Activated B cell treated with CpG ODN at 0.5 μM for 24 hours (primary cell): ENCODE data around the gene MRPL54. TPM values are rescaled to one million over a fixed set of nuclear protein-coding genes. Genes with fewer than 3 reads are reported as not detected.

ENCODE experiments used
- ATAC-seq: fragments of 200-7000 bp; cut with Tn5 transposase; one replicate; pipeline ENCODE4 v1.10.0; 2021; ENCODE audit warnings: low read depth, mild to moderate bottlenecking, moderate library complexity
- CTCF ChIA-PET: fragments of 350-600 bp; sonication (Branson Sonifier 250); formaldehyde crosslinking; loops from one replicate; lab custom pipeline; 2021; ENCODE audit warnings: antibody characterized with exemption; lab: Charles Lee
- POLR2A ChIA-PET: fragments of 350-600 bp; sonication (Branson Sonifier 250); formaldehyde crosslinking; loops from one replicate; lab custom pipeline; 2021; ENCODE audit warnings: antibody characterized with exemption; lab: Charles Lee
- DNase-seq: peaks from one replicate; pipeline ENCODE4 v3.0.0; 2022
- H3K27ac Mint-ChIP-seq: one replicate; pipeline ENCODE4 v1.8.0; 2020; ENCODE audit warnings: mixed read lengths
- H3K27me3 Mint-ChIP-seq: one replicate; pipeline ENCODE4 v1.8.0; 2021; ENCODE audit warnings: mixed read lengths
- H3K36me3 Mint-ChIP-seq: one replicate; pipeline ENCODE4 v1.8.0; 2021; ENCODE audit warnings: low read depth, mixed read lengths
- H3K4me1 Mint-ChIP-seq: one replicate; pipeline ENCODE4 v1.8.0; 2021; ENCODE audit warnings: mixed read lengths
- H3K4me3 Mint-ChIP-seq: one replicate; pipeline ENCODE4 v1.8.0; 2020; ENCODE audit warnings: mild to moderate bottlenecking, mixed read lengths
- H3K9me3 Mint-ChIP-seq: one replicate; pipeline ENCODE4 v1.8.0; 2020; ENCODE audit warnings: mixed read lengths
- CTCF ChIP-seq: fragments of 200-600 bp; IDR thresholded peaks from one replicate; pipeline ENCODE4 v1.8.0; 2022; ENCODE audit warnings: antibody characterized with exemption, mild to moderate bottlenecking
- intact Hi-C: fragments of 100-400 bp; cut with micrococcal nuclease; formaldehyde crosslinking; loops from one replicate; pipeline ENCODE4 v1.15.1; 2024
- total RNA-seq: library from RNA; stranded (reverse); gene quantifications from 2 replicates; pipeline ENCODE4 v1.2.3, GENCODE V29; 2022

The MRPL54 gene
- total RNA-seq, 1 donor from 2014 or later = 81.2 TPM

- H3K4me1 Mint-ChIP-seq = no peaks in the 10 kb centered on the region
- H3K36me3 Mint-ChIP-seq = peaks cover 10% of the 10 kb centered on the region
- TF ChIP-seq CTCF = no peak
- ChIA-PET CTCF (no interaction called here), POLR2A (interaction anchor here (0.7 to 1.7 kb wide), 2 partner anchors 16 to 70 kb away, joined by 3 to 6 read pairs; partner anchors contain the start of gene MRPL54)
- peaks cover 13% of the 10 kb centered on the region for H3K9me3 Mint-ChIP-seq
- no peaks in the 10 kb centered on the region for H3K27me3 Mint-ChIP-seq
- intact Hi-C loops = no loop called here
- no peak for ATAC-seq
- no peak for DNase-seq
- no peak overlapping the region for H3K27ac Mint-ChIP-seq
- no peak overlapping the region for H3K4me3 Mint-ChIP-seq
These were observed 15.8 kb downstream of the MRPL54 start for GRCh38 chr19:3778104-3778867.

GRCh38 chr19:3778899-3779723 lies 16.6 kb downstream of the MRPL54 start:
- no peak overlapping the region for H3K27ac Mint-ChIP-seq
- no peaks in the 10 kb centered on the region for H3K4me1 Mint-ChIP-seq
- no peak for TF ChIP-seq CTCF
- H3K9me3 Mint-ChIP-seq = peaks cover 13% of the 10 kb centered on the region
- POLR2A ChIA-PET = interaction anchor here (0.7 to 1.7 kb wide), 2 partner anchors 17 to 69 kb away, joined by 3 to 6 read pairs; partner anchors contain the start of gene MRPL54
- intact Hi-C loops = no loop called here
- no peak overlapping the region for H3K4me3 Mint-ChIP-seq
- ATAC-seq (no peak), DNase-seq (no peak)
- CTCF ChIA-PET = no interaction called here
- H3K27me3 Mint-ChIP-seq = no peaks in the 10 kb centered on the region
- peaks cover 10% of the 10 kb centered on the region for H3K36me3 Mint-ChIP-seq

- ATAC-seq (no peak), DNase-seq (no peak)
- peaks cover 13% of the 10 kb centered on the region for H3K4me1 Mint-ChIP-seq
- intact Hi-C loops = no loop called here
- no peak for TF ChIP-seq CTCF
- ChIA-PET CTCF (no interaction called here), POLR2A (interaction anchor here (0.7 kb wide), 1 partner anchor 18 kb away, joined by 3 read pairs; the partner anchor contains the start of gene MRPL54)
- H3K27ac Mint-ChIP-seq = no peak overlapping the region
- H3K27me3 Mint-ChIP-seq = peaks cover 4% of the 10 kb centered on the region
- peaks cover 13% of the 10 kb centered on the region for H3K9me3 Mint-ChIP-seq
- H3K36me3 Mint-ChIP-seq = peaks cover 10% of the 10 kb centered on the region
- H3K4me3 Mint-ChIP-seq = no peak overlapping the region
These were observed 18.4 kb downstream of the MRPL54 start for GRCh38 chr19:3780786-3781304.

- H3K4me3 Mint-ChIP-seq = no peak overlapping the region
- no peak overlapping the region for H3K27ac Mint-ChIP-seq
- no peak for TF ChIP-seq CTCF
- peaks cover 10% of the 10 kb centered on the region for H3K36me3 Mint-ChIP-seq
- intact Hi-C loops = no loop called here
- POLR2A ChIA-PET = no interaction called here
- peaks cover 14% of the 10 kb centered on the region for H3K4me1 Mint-ChIP-seq
- CTCF ChIA-PET = no interaction called here
- no peak for DNase-seq
- peaks cover 13% of the 10 kb centered on the region for H3K9me3 Mint-ChIP-seq
- no peak for ATAC-seq
- H3K27me3 Mint-ChIP-seq = peaks cover 4% of the 10 kb centered on the region
These were observed 19.1 kb downstream of the MRPL54 start for GRCh38 chr19:3781603-3782002.
